Gastroesophageal sphincter (tissue), 3 donors: ENCODE results near the gene CATSPERE.
"Not testable (repeated sequence)": the region's sequence is repeated elsewhere in the genome, so short reads cannot be mapped to it uniquely, and the experiment has no call there.

Experiments used
- POLR2A ChIP-seq, 2 donors: fragments of 450-650 bp; IDR thresholded peaks; one replicate each; pipeline ENCODE4 v1.6.1; 2017; ENCODE audit warnings: antibody characterized with exemption in 2 of 2, mild to moderate bottlenecking in 2 of 2, moderate library complexity in 1 of 2
- POLR2AphosphoS5 ChIP-seq: sonication (generic); formaldehyde crosslinking; IDR thresholded peaks from one replicate; pipeline ENCODE4 v1.6.1; 2017; ENCODE audit warnings: antibody characterized with exemption
- TF ChIP-seq, protein P1 (sequence below), 4 experiments: fragments of 200-600 bp in 2 of 4; fragments of 450-650 bp in 2 of 4; sonication (generic) in 1 of 4; IDR thresholded peaks; one replicate each; pipeline ENCODE4 v1.5.1; 2017 to 2019; ENCODE audit warnings: antibody characterized with exemption in 4 of 4, mild to moderate bottlenecking in 2 of 4, moderate library complexity in 2 of 4

DNA sequence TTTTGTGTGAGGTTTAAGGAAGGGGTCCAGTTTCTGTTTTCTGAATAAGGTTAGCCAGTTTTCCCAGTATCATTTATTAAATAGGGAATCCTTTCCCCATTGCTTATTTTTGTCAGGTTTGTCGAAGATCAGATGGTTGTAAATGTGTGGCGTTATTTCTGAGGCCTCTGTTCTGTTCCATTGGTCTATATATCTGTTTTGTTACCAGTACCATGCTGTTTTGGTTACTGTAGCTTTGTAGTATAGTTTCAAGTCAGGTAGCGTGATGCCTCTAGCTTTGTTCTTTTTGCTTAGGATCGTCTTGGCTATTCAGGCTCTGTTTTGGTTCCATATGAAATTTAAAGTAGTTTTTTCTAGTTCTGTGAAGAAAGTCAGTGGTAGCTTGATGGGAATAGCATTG, 39.4 kb downstream of the CATSPERE start:
- TF ChIP-seq, protein P1, sequence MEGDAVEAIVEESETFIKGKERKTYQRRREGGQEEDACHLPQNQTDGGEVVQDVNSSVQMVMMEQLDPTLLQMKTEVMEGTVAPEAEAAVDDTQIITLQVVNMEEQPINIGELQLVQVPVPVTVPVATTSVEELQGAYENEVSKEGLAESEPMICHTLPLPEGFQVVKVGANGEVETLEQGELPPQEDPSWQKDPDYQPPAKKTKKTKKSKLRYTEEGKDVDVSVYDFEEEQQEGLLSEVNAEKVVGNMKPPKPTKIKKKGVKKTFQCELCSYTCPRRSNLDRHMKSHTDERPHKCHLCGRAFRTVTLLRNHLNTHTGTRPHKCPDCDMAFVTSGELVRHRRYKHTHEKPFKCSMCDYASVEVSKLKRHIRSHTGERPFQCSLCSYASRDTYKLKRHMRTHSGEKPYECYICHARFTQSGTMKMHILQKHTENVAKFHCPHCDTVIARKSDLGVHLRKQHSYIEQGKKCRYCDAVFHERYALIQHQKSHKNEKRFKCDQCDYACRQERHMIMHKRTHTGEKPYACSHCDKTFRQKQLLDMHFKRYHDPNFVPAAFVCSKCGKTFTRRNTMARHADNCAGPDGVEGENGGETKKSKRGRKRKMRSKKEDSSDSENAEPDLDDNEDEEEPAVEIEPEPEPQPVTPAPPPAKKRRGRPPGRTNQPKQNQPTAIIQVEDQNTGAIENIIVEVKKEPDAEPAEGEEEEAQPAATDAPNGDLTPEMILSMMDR (IDR thresholded peaks at IDR 0.05): not testable (repeated sequence)
- TF ChIP-seq POLR2A (IDR thresholded peaks at IDR 0.05); POLR2AphosphoS5: not testable (repeated sequence)
